Caco-2 (cell line): ENCODE data around the gene C5AR1. TPM values are rescaled to one million over a fixed set of nuclear protein-coding genes. Genes with fewer than 3 reads are reported as not detected.
"Not testable (repeated sequence)": the region's sequence is repeated elsewhere in the genome, so short reads cannot be mapped to it uniquely, and the experiment has no call there.

Experiments
- BruUV-seq: library from RNA; stranded (reverse); fragments of 400-500 nt; replicated peaks from 2 replicates; lab custom pipeline; 2021; lab: Mats Ljungman, UMichigan
- CTCF ChIA-PET: fragments of 300-600 bp; sonication (Branson Sonifier 250); formaldehyde crosslinking; loops from one replicate; lab custom pipeline; 2022; ENCODE audit warnings: antibody characterized with exemption; lab: Charles Lee
- POLR2A ChIA-PET: fragments of 300-600 bp; sonication (Branson Sonifier 250); formaldehyde crosslinking; loops from one replicate; lab custom pipeline; 2022; ENCODE audit warnings: antibody characterized with exemption; lab: Charles Lee
- DNase-seq, 2 experiments: peaks; one replicate each; pipeline versions ENCODE4 v3.0.0 to v3.0.0-alpha.2; 2020 to 2022
- H3K27me3 ChIP-seq: replicated peaks from 2 replicates; pipeline ENCODE4 v1.6.0; 2011; ENCODE audit warnings: low read length; ENCODE audit not compliant: control insufficient read depth, insufficient read depth
- H3K36me3 ChIP-seq: 2 replicates; pipeline ENCODE4 v1.5.1; 2011; ENCODE audit warnings: low read length; ENCODE audit not compliant: control insufficient read depth, insufficient read depth
- H3K4me1 ChIP-seq: fragments of 250-450 bp; sonication (Bioruptor Pico); 2 replicates; pipeline ENCODE4 v1.5.1; 2020; ENCODE audit warnings: mild to moderate bottlenecking
- H3K4me3 ChIP-seq: 2 replicates; pipeline ENCODE4 v1.5.1; 2011; ENCODE audit warnings: low read depth, mild to moderate bottlenecking, control low read depth, low read length
- H3K9me3 ChIP-seq: fragments of 250-450 bp; sonication (Bioruptor Pico); 2 replicates; pipeline ENCODE4 v1.5.1; 2020; ENCODE audit warnings: mild to moderate bottlenecking, moderate library complexity
- H3K27ac Mint-ChIP-seq: one replicate; pipeline ENCODE4 v1.8.0; 2022; ENCODE audit warnings: mixed read lengths; ENCODE audit not compliant: unreplicated experiment
- H3K27me3 Mint-ChIP-seq: one replicate; pipeline ENCODE4 v1.8.0; 2022; ENCODE audit warnings: mixed read lengths; ENCODE audit not compliant: insufficient read depth, unreplicated experiment
- H3K36me3 Mint-ChIP-seq: one replicate; pipeline ENCODE4 v1.8.0; 2022; ENCODE audit warnings: mild to moderate bottlenecking, mixed read lengths; ENCODE audit not compliant: insufficient read depth, unreplicated experiment
- H3K4me1 Mint-ChIP-seq: one replicate; pipeline ENCODE4 v1.8.0; 2022; ENCODE audit warnings: low read depth, mixed read lengths; ENCODE audit not compliant: unreplicated experiment
- H3K4me3 Mint-ChIP-seq: one replicate; pipeline ENCODE4 v1.8.0; 2022; ENCODE audit warnings: mild to moderate bottlenecking, moderate library complexity, mixed read lengths; ENCODE audit not compliant: unreplicated experiment
- H3K9me3 Mint-ChIP-seq: one replicate; pipeline ENCODE4 v1.8.0; 2022; ENCODE audit warnings: mixed read lengths; ENCODE audit not compliant: unreplicated experiment
- intact Hi-C: fragments of 100-400 bp; cut with micrococcal nuclease; formaldehyde crosslinking; loops from one replicate; pipeline ENCODE4 v1.10.0; 2022; ENCODE audit not compliant: unreplicated experiment
- total RNA-seq: library from RNA; stranded (reverse); gene quantifications from 2 replicates; pipeline ENCODE4 v1.2.3, GENCODE V29; 2022
- TF ChIP-seq, protein P1 (sequence below), 2 experiments: fragments of 200-600 bp in 1 of 2; IDR thresholded peaks; 1 replicate in 1 of 2; 2 replicates in 1 of 2; pipeline versions ENCODE4 v1.5.1 to v1.8.0; 2011 to 2022; ENCODE audit warnings: antibody characterized with exemption in 1 of 2, control low read depth in 1 of 2, inconsistent platforms in 1 of 2, low read depth in 1 of 2, low read length in 1 of 2, mild to moderate bottlenecking in 1 of 2, moderate library complexity in 1 of 2; ENCODE audit not compliant: insufficient read depth in 1 of 2, severe bottlenecking in 1 of 2, unreplicated experiment in 1 of 2

Gene C5AR1
- total RNA-seq, 1 experiment from 2014 or later: 0.48 TPM

DNA sequence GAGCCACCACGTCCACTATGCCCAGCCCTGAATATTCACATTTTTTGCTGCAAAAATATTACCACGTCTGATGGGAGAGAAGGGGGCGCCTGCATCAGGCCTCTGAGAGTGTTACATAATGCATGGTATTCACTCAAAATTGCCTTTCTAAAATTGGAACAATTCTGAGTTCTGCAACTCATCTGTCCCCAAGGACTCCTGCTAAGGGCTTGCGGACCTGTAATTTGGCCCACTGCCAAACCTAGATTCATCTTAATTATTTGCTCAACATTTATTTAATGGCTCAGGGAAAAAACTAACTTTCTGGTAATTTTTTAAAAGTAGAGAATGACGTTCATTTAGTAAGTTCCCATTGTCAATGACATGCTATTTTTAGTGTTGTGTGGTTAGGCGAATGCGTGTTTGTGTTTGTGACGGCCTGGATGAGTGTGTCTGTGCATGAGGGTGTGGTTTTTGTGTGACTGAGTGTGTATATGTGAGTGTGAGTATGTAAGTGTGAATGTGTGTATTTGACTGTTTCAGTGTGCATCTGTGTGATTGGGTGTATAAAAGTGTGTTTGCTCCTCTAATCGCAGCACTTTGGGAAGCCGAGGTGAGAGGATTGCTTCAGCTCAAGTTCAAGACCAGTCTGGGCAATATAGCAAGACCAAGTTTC lies 26.1 kb upstream of the C5AR1 start:
- no peaks in the 10 kb centered on the region for H3K36me3 ChIP-seq
- no peak for DNase-seq
- peaks cover under 1% of the 10 kb centered on the region; the same call in 1 of the 2 replicates for H3K4me1 ChIP-seq
- no peaks in the 10 kb centered on the region for H3K27me3 Mint-ChIP-seq
- H3K27ac Mint-ChIP-seq: no peak overlapping the region
- H3K4me3 ChIP-seq: no peak overlapping the region
- H3K27me3 ChIP-seq: no peaks in the 10 kb centered on the region
- peaks cover 7% of the 10 kb centered on the region for H3K4me1 Mint-ChIP-seq
- intact Hi-C loops: loop anchor here (1.0 to 5.0 kb wide), 2 partner anchors 108 to 144 kb away; no protein-coding TSS in a partner anchor
- no peaks in the 10 kb centered on the region for H3K9me3 Mint-ChIP-seq
- POLR2A ChIA-PET: no interaction called here
- CTCF ChIA-PET: interaction anchor here (0.7 to 1.2 kb wide), 3 partner anchors 35 to 65 kb away, joined by 3 to 8 read pairs (median 3); partner anchors contain the start of gene DHX34
- no TSS peak for BruUV-seq
- H3K4me3 Mint-ChIP-seq: no peak overlapping the region
- TF ChIP-seq, protein P1, sequence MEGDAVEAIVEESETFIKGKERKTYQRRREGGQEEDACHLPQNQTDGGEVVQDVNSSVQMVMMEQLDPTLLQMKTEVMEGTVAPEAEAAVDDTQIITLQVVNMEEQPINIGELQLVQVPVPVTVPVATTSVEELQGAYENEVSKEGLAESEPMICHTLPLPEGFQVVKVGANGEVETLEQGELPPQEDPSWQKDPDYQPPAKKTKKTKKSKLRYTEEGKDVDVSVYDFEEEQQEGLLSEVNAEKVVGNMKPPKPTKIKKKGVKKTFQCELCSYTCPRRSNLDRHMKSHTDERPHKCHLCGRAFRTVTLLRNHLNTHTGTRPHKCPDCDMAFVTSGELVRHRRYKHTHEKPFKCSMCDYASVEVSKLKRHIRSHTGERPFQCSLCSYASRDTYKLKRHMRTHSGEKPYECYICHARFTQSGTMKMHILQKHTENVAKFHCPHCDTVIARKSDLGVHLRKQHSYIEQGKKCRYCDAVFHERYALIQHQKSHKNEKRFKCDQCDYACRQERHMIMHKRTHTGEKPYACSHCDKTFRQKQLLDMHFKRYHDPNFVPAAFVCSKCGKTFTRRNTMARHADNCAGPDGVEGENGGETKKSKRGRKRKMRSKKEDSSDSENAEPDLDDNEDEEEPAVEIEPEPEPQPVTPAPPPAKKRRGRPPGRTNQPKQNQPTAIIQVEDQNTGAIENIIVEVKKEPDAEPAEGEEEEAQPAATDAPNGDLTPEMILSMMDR (IDR thresholded peaks at IDR 0.05; ENCODE audit: insufficient read depth in 1 of 2, low read depth in 1 of 2, low read length in 1 of 2, severe bottlenecking in 1 of 2, unreplicated experiment in 1 of 2): no peak
- peaks cover 10% of the 10 kb centered on the region for H3K36me3 Mint-ChIP-seq
- H3K9me3 ChIP-seq: no peaks in the 10 kb centered on the region

DNA sequence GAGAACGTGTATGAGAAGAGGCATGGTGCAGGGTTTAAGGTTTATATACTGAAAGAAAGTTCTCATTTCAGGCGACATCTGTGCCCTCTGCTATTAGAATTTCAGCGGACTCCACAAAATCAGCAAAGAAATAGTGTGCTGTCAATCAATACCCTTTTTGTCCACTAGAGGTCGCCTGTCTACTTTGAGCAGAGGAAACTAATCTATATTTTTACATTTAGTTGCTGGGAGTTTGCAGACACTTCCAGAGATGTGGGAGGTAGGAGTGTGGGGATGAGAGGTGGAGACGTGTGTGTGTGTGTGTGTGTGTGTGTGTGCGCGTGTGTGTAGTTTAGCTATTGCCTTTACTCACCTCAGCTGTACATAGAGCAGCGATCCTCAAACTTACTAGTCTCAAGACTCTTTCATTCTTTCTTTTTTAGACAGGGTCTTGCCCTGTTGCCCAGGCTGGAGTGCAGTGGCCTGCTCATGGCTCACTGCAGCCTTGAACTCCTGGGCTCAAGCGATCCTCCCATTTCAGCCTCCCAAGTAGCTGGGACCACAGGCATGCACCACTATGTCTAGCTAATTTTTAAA lies 25.2 kb upstream of the C5AR1 start:
- peaks cover 10% of the 10 kb centered on the region for H3K4me1 ChIP-seq
- ChIA-PET POLR2A (no interaction called here), CTCF (interaction anchor here (0.7 to 1.2 kb wide), 4 partner anchors 9 to 144 kb away, joined by 3 to 5 read pairs (median 4); partner anchors contain the start of gene CCDC9)
- Mint-ChIP-seq H3K4me1 (peaks cover 14% of the 10 kb centered on the region), H3K9me3 (no peaks in the 10 kb centered on the region), H3K27ac (no peak overlapping the region), H3K4me3 (no peak overlapping the region), H3K36me3 (peaks cover 8% of the 10 kb centered on the region), H3K27me3 (no peaks in the 10 kb centered on the region)
- TF ChIP-seq, protein P1 (IDR thresholded peaks at IDR 0.05; ENCODE audit: insufficient read depth in 1 of 2, low read depth in 1 of 2, low read length in 1 of 2, severe bottlenecking in 1 of 2, unreplicated experiment in 1 of 2): peak; percentile 66 to 83
- intact Hi-C loops: loop anchor here (1.0 to 5.0 kb wide), 2 partner anchors 107 to 143 kb away; no protein-coding TSS in a partner anchor
- H3K9me3 ChIP-seq: no peaks in the 10 kb centered on the region
- no peaks in the 10 kb centered on the region for H3K36me3 ChIP-seq
- BruUV-seq: no TSS peak
- peak in 1 of 2 experiments; percentile 78 for DNase-seq
- H3K4me3 ChIP-seq: no peak overlapping the region
- no peaks in the 10 kb centered on the region for H3K27me3 ChIP-seq

DNA sequence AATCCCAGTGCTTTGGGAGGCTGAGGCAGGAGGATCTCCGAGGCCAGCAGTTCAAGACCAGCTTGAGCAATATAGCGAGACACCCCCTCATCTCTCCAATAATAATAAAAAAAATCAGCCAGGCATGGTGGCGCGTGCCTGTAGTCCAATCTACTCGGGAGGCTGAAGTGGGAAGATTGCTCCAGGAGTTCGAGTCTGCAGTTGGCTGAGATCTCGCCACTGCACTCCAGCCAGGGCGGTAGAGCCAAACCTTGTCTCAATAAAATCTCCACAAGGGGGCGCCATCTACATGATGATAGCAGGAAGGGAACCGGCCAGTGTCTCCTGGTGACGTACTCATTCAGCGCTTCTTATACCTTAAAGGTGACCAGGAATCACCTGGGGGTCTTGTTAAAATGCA lies 13.6 kb upstream of the C5AR1 start:
- CTCF ChIA-PET: interaction anchor here (0.9 to 1.2 kb wide), 3 partner anchors 21 to 132 kb away, joined by 3 to 7 read pairs (median 5); partner anchors contain the start of genes DHX34 and INAFM1

DNA sequence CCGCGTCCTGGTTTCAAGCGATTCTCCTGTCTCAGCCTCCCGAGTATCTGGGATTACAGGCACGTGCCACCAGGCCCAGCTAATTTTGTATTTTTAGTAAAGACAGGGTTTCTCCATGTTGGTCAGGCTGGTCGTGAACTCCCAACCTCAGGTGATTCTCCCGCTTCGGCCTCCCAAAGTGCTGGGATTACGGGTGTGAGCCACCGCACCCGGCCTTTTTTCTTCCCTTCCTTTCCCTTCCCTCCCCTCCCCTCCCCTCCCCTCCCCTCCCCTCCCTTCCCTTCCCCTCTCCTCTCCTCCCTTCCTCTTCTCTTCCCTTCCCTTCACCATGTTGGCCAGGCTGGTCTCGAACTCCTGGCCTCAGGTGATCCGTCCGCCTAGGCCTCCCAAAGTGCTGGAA lies 8.8 kb upstream of the C5AR1 start:
- peaks cover 15% of the 10 kb centered on the region for H3K4me1 Mint-ChIP-seq
- CTCF ChIA-PET: interaction anchor here (1.3 to 2.5 kb wide), 2 partner anchors 10 to 48 kb away, joined by 3 to 8 read pairs; partner anchors contain the start of gene DHX34
- H3K4me1 ChIP-seq, H3K4me3 Mint-ChIP-seq, intact Hi-C loops, H3K27me3 Mint-ChIP-seq, H3K36me3 ChIP-seq, H3K27ac Mint-ChIP-seq, H3K36me3 Mint-ChIP-seq, H3K9me3 Mint-ChIP-seq, DNase-seq, POLR2A ChIA-PET, H3K4me3 ChIP-seq, BruUV-seq, H3K9me3 ChIP-seq, H3K27me3 ChIP-seq: not testable (repeated sequence)

More for the DNA sequence above, 13.6 kb upstream of the C5AR1 start:
- peak; percentile 89 to 92 for DNase-seq
- Mint-ChIP-seq H3K9me3 (no peaks in the 10 kb centered on the region), H3K36me3 (no peaks in the 10 kb centered on the region), H3K27ac (peak overlapping the region; percentile 64), H3K4me3 (no peak overlapping the region), H3K4me1 (peaks cover 7% of the 10 kb centered on the region), H3K27me3 (no peaks in the 10 kb centered on the region)
- Histone ChIP-seq H3K9me3 (no peaks in the 10 kb centered on the region), H3K36me3 (no peaks in the 10 kb centered on the region), H3K4me3 (no peak overlapping the region), H3K27me3 (no peaks in the 10 kb centered on the region), H3K4me1 (no peaks in the 10 kb centered on the region)
- BruUV-seq: no TSS peak
- POLR2A ChIA-PET: no interaction called here
- intact Hi-C loops: loop anchor here (1.0 to 5.0 kb wide), 4 partner anchors 9 to 131 kb away; partner anchors contain the start of gene DHX34
- TF ChIP-seq, protein P1 (IDR thresholded peaks at IDR 0.05; ENCODE audit: insufficient read depth in 1 of 2, low read depth in 1 of 2, low read length in 1 of 2, severe bottlenecking in 1 of 2, unreplicated experiment in 1 of 2): peak; percentile 78 to 89
